GM12874 (cell line): ENCODE data around the gene P2RY6.

ENCODE experiments used
- CTCF ChIP-seq: IDR thresholded peaks from 2 replicates; pipeline ENCODE4 v1.5.1; 2011; ENCODE audit warnings: low read depth, mild to moderate bottlenecking, control low read depth, low read length, moderate library complexity; ENCODE audit not compliant: insufficient read depth

The P2RY6 gene

GRCh38 chr11:73271936-73272679 is at the start of gene P2RY6:
Gene P2RY6, plus strand, starts transcription at chr11:73272338. Its CDS starts 24,181 bp downstream, at chr11:73296519.
- TF ChIP-seq CTCF, result no peak

- no peak for TF ChIP-seq CTCF
Observed at GRCh38 chr11:73223998-73224730, 48.0 kb upstream of the P2RY6 start.

- no peak for TF ChIP-seq CTCF
Observed at GRCh38 chr11:73225001-73225686, 47.0 kb upstream of the P2RY6 start.

GRCh38 chr11:73225851-73226250 is 46.3 kb upstream of the P2RY6 start:
- no peak for TF ChIP-seq CTCF

- no peak for TF ChIP-seq CTCF
Observed at GRCh38 chr11:73226297-73227006, 45.7 kb upstream of the P2RY6 start.

GRCh38 chr11:73227571-73228211 is 44.4 kb upstream of the P2RY6 start:
- TF ChIP-seq CTCF, result no peak
